ENCODE results near the gene DNAJC27.

The DNAJC27 gene

GRCh38 chr2:24925815-24926214 lies 45.9 kb downstream of the DNAJC27 start:
- no peak for DNase-seq (ENCODE audit: low spot score)

GRCh38 chr2:24924732-24925131 lies 47.0 kb downstream of the DNAJC27 start:
- no peak for DNase-seq (ENCODE audit: low spot score)

- DNase-seq (ENCODE audit: low spot score), result no peak
Measured at GRCh38 chr2:24924266-24924665, 47.5 kb downstream of the DNAJC27 start.

- no peak for DNase-seq (ENCODE audit: low spot score)
Measured at GRCh38 chr2:24923106-24923505, 48.6 kb downstream of the DNAJC27 start.

- no peak for DNase-seq (ENCODE audit: low spot score)
Measured at GRCh38 chr2:24922556-24922955, 49.2 kb downstream of the DNAJC27 start.

- peak; percentile 73 for DNase-seq (ENCODE audit: low spot score)
Measured at GRCh38 chr2:24920809-24921441, 50.8 kb downstream of the DNAJC27 start.

GRCh38 chr2:24920098-24920808 lies 51.5 kb downstream of the DNAJC27 start, which contains the start of gene ADCY3:
ADCY3 (minus strand) TSS chr2:24920237; CDS start chr2:24918987, 1,250 bp downstream.
- peak; percentile 82 for DNase-seq (ENCODE audit: low spot score)

- no peak for DNase-seq (ENCODE audit: low spot score)
Measured at GRCh38 chr2:24919506-24920097, 52.2 kb downstream of the DNAJC27 start.

GRCh38 chr2:24919037-24919505 lies 52.7 kb downstream of the DNAJC27 start:
- peak; percentile 30 for DNase-seq (ENCODE audit: low spot score)

GRCh38 chr2:24918326-24919036 lies 53.3 kb downstream of the DNAJC27 start:
- no peak for DNase-seq (ENCODE audit: low spot score)

- no peak for DNase-seq (ENCODE audit: low spot score)
Measured at GRCh38 chr2:24917731-24918325, 53.9 kb downstream of the DNAJC27 start.

- no peak for DNase-seq (ENCODE audit: low spot score)
Measured at GRCh38 chr2:24917086-24917485, 54.7 kb downstream of the DNAJC27 start.

GRCh38 chr2:24915796-24916195 lies 56.0 kb downstream of the DNAJC27 start:
- DNase-seq (ENCODE audit: low spot score), result no peak

- DNase-seq (ENCODE audit: low spot score), result no peak
Measured at GRCh38 chr2:24915175-24915574, 56.6 kb downstream of the DNAJC27 start.

- no peak for DNase-seq (ENCODE audit: low spot score)
Measured at GRCh38 chr2:24914713-24915112, 57.0 kb downstream of the DNAJC27 start.

GRCh38 chr2:24913911-24914310 lies 57.8 kb downstream of the DNAJC27 start:
- DNase-seq (ENCODE audit: low spot score), result no peak

- DNase-seq (ENCODE audit: low spot score), result no peak
Measured at GRCh38 chr2:24912986-24913385, 58.8 kb downstream of the DNAJC27 start.

GRCh38 chr2:24912523-24912922 lies 59.2 kb downstream of the DNAJC27 start:
- no peak for DNase-seq (ENCODE audit: low spot score)

GRCh38 chr2:24910245-24910644 lies 61.5 kb downstream of the DNAJC27 start:
- DNase-seq (ENCODE audit: low spot score), result no peak

GRCh38 chr2:24909555-24910177 lies 62.1 kb downstream of the DNAJC27 start:
- no peak for DNase-seq (ENCODE audit: low spot score)

GRCh38 chr2:24908461-24908901 lies 63.3 kb downstream of the DNAJC27 start:
- DNase-seq (ENCODE audit: low spot score), result no peak

- DNase-seq (ENCODE audit: low spot score), result no peak
Measured at GRCh38 chr2:24907116-24907515, 64.6 kb downstream of the DNAJC27 start.

All from NAMALWA (cell line).